HFFc6 (cell line): ENCODE measurements around the gene GSAP. TPM values are rescaled to one million over a fixed set of nuclear protein-coding genes. Genes with fewer than 3 reads are reported as not detected.

Source experiments
- DNase-seq: peaks from one replicate; pipeline ENCODE4 v3.0.0-alpha.2; 2018
- H3K27ac Mint-ChIP-seq: 2 replicates; pipeline ENCODE4 v1.8.0; 2020; ENCODE audit warnings: mild to moderate bottlenecking, mixed read lengths
- H3K27me3 Mint-ChIP-seq: 2 replicates; pipeline ENCODE4 v1.8.0; 2021; ENCODE audit warnings: mild to moderate bottlenecking, moderate library complexity, mixed read lengths; ENCODE audit not compliant: insufficient read depth
- H3K36me3 Mint-ChIP-seq: 2 replicates; pipeline ENCODE4 v1.8.0; 2021; ENCODE audit warnings: low read depth, mixed read lengths
- H3K4me1 Mint-ChIP-seq: 2 replicates; pipeline ENCODE4 v1.8.0; 2020; ENCODE audit warnings: low read depth, mixed read lengths
- H3K4me3 Mint-ChIP-seq: 2 replicates; pipeline ENCODE4 v1.8.0; 2020; ENCODE audit warnings: mild to moderate bottlenecking, moderate library complexity, mixed read lengths
- H3K9me3 Mint-ChIP-seq: 2 replicates; pipeline ENCODE4 v1.8.0; 2020; ENCODE audit warnings: mild to moderate bottlenecking, mixed read lengths
- CTCF ChIP-seq: fragments of 200-600 bp; sonication (generic); IDR thresholded peaks from 2 replicates; pipeline ENCODE4 v1.5.0; 2021; ENCODE audit warnings: antibody characterized with exemption, mild to moderate bottlenecking
- total RNA-seq, 6 experiments: library from RNA; stranded (reverse); fragmentation: NEBNext Ultra II Directional; extraction: Animal tissue kit (Norgen Biotek cat#: 25700); gene quantifications; 2 replicates in 1 of 6; 3 replicates in 5 of 6; pipeline ENCODE4 v1.2.3, GENCODE V29; 2021

GSAP gene
- total RNA-seq, 6 experiments from 2014 or later, result 1.4 to 2.8 (median 2.2) TPM

- H3K27me3 Mint-ChIP-seq, result no peaks in the 10 kb centered on the region
- no peaks in the 10 kb centered on the region for H3K36me3 Mint-ChIP-seq
- DNase-seq, result no peak
- no peaks in the 10 kb centered on the region for H3K9me3 Mint-ChIP-seq
- H3K4me3 Mint-ChIP-seq, result no peak overlapping the region
- peaks cover 57% of the 10 kb centered on the region for H3K4me1 Mint-ChIP-seq
- no peak overlapping the region for H3K27ac Mint-ChIP-seq
- no peak for TF ChIP-seq CTCF
Observed at GRCh38 chr7:77420986-77421672, 5.0 kb upstream of the GSAP start.

GRCh38 chr7:77420438-77420837, 4.3 kb upstream of the GSAP start:
- Mint-ChIP-seq H3K9me3 (no peaks in the 10 kb centered on the region), H3K4me3 (no peak overlapping the region), H3K27ac (no peak overlapping the region), H3K27me3 (no peaks in the 10 kb centered on the region), H3K4me1 (peaks cover 50% of the 10 kb centered on the region), H3K36me3 (no peaks in the 10 kb centered on the region)
- no peak for TF ChIP-seq CTCF
- no peak for DNase-seq

GRCh38 chr7:77419102-77419501, 3.0 kb upstream of the GSAP start:
- no peak overlapping the region for H3K4me3 Mint-ChIP-seq
- H3K36me3 Mint-ChIP-seq, result no peaks in the 10 kb centered on the region
- H3K27me3 Mint-ChIP-seq, result no peaks in the 10 kb centered on the region
- DNase-seq, result no peak
- no peak overlapping the region for H3K27ac Mint-ChIP-seq
- H3K9me3 Mint-ChIP-seq, result no peaks in the 10 kb centered on the region
- H3K4me1 Mint-ChIP-seq, result peaks cover 51% of the 10 kb centered on the region
- TF ChIP-seq CTCF, result no peak

- Mint-ChIP-seq H3K36me3 (no peaks in the 10 kb centered on the region), H3K4me3 (no peak overlapping the region), H3K9me3 (no peaks in the 10 kb centered on the region), H3K27me3 (no peaks in the 10 kb centered on the region), H3K27ac (no peak overlapping the region), H3K4me1 (peaks cover 64% of the 10 kb centered on the region)
- DNase-seq, result no peak
- TF ChIP-seq CTCF, result no peak
Observed at GRCh38 chr7:77417801-77418200, 1.7 kb upstream of the GSAP start.

GRCh38 chr7:77416621-77417371, 647 bp upstream of the GSAP start:
- Mint-ChIP-seq H3K9me3 (no peaks in the 10 kb centered on the region), H3K4me1 (peaks cover 59% of the 10 kb centered on the region), H3K4me3 (peak overlapping the region; percentile 71), H3K27me3 (no peaks in the 10 kb centered on the region), H3K36me3 (no peaks in the 10 kb centered on the region), H3K27ac (no peak overlapping the region)
- no peak for TF ChIP-seq CTCF
- no peak for DNase-seq
